ENCODE data around the gene ARHGAP32. TPM values are rescaled to one million over a fixed set of nuclear protein-coding genes. Genes with fewer than 3 reads are reported as not detected.

ARHGAP32 gene
- total RNA-seq, 1 experiment from 2014 or later, result 22.0 TPM

DNA sequence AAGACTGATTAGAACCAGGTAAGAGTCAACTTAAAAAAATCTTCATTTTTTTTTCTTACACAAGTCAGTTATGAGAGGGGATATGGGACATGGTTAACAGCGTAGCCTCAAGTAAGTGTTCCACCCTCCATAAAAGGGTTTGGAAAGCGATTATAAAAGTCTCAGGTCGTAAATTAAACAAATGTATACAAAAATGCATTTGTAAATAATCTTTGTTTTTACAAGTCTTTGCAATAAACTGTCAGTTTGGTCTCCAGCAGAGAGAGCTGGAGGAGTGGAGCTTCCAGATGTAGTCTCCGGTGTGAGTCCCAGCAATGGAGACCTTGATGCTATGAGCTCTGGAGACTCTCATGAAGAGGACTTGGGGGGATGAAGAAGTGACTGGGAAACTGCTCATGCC is 149.6 kb downstream of the ARHGAP32 start:
- Histone ChIP-seq H2BK20ac (ENCODE audit: low read depth, low read length, poor library complexity, severe bottlenecking) (no peak overlapping the region), H2BK12ac (ENCODE audit: insufficient read length, low read depth, low read length) (no peak overlapping the region), H3K23me2 (ENCODE audit: insufficient read length, low read depth, low read length, poor library complexity, severe bottlenecking) (no peaks in the 10 kb centered on the region), H3K14ac (ENCODE audit: insufficient read depth, low read length) (no peak overlapping the region), H4K20me1 (ENCODE audit: control insufficient read depth, insufficient read depth, insufficient read length) (no peaks in the 10 kb centered on the region), H3K79me1 (ENCODE audit: insufficient read depth, low read depth, low read length, poor library complexity, severe bottlenecking) (no peaks in the 10 kb centered on the region), H3K56ac (ENCODE audit: insufficient read length, low read depth, low read length) (no peak overlapping the region), H3K18ac (ENCODE audit: insufficient read length, low read depth, low read length) (no peak overlapping the region), H4K5ac (ENCODE audit: insufficient read length, low read depth, low read length) (no peak overlapping the region), H4K91ac (ENCODE audit: insufficient read length, low read depth, low read length) (no peak overlapping the region), H2AK5ac (ENCODE audit: insufficient read length, low read length) (no peak overlapping the region), H3K9ac (ENCODE audit: extremely low read depth, insufficient read length, low read length) (no peak overlapping the region), H2BK5ac (ENCODE audit: insufficient read length, low read length) (no peak overlapping the region), H3K23ac (ENCODE audit: insufficient read length, low read depth, low read length) (no peak overlapping the region), H3K27me3 (ENCODE audit: insufficient read depth, low read length) (no peaks in the 10 kb centered on the region), H3K27ac (ENCODE audit: insufficient read length, low read depth, low read length) (no peak overlapping the region), H3T11ph (ENCODE audit: low read length) (no peak overlapping the region), H3K4ac (ENCODE audit: low read depth, low read length) (no peak overlapping the region), H3K79me2 (ENCODE audit: insufficient read depth, low read length) (no peaks in the 10 kb centered on the region), H4K8ac (replicated peaks; ENCODE audit: insufficient read length, low read depth, low read length) (no peak overlapping the region), H2BK15ac (ENCODE audit: low read depth, low read length) (no peak overlapping the region), H2AFZ (ENCODE audit: low read length) (no peak overlapping the region), H2BK120ac (ENCODE audit: low read depth, low read length, poor library complexity, severe bottlenecking) (no peak overlapping the region), H3K4me1 (ENCODE audit: insufficient read depth, low read length) (no peaks in the 10 kb centered on the region; the same call in 1 of the 2 replicates), H3K4me2 (ENCODE audit: insufficient read depth, insufficient read length, low read length) (no peak overlapping the region), H3K9me3 (ENCODE audit: control insufficient read depth, low read depth, low read length) (no peaks in the 10 kb centered on the region)
- peaks cover 7 to 13% of the 10 kb centered on the region in 2 experiments; a peak in 3 of 5 replicates for H3K9me3 Mint-ChIP-seq
- H3K27ac Mint-ChIP-seq, result peak overlapping the region in 1 of 3 experiments; percentile 7; a peak in 2 of 7 replicates
- peaks cover 14 to 24% (median 18%) of the 10 kb centered on the region in 3 experiments; a peak in 6 of 7 replicates for H3K36me3 Mint-ChIP-seq (ENCODE audit: insufficient read depth in 1 of 3, low read depth in 3 of 3)
- H3K4me1 Mint-ChIP-seq, result no peaks in the 10 kb centered on the region
- no peak overlapping the region for H3K4me3 Mint-ChIP-seq
- TF ChIP-seq, protein P1, sequence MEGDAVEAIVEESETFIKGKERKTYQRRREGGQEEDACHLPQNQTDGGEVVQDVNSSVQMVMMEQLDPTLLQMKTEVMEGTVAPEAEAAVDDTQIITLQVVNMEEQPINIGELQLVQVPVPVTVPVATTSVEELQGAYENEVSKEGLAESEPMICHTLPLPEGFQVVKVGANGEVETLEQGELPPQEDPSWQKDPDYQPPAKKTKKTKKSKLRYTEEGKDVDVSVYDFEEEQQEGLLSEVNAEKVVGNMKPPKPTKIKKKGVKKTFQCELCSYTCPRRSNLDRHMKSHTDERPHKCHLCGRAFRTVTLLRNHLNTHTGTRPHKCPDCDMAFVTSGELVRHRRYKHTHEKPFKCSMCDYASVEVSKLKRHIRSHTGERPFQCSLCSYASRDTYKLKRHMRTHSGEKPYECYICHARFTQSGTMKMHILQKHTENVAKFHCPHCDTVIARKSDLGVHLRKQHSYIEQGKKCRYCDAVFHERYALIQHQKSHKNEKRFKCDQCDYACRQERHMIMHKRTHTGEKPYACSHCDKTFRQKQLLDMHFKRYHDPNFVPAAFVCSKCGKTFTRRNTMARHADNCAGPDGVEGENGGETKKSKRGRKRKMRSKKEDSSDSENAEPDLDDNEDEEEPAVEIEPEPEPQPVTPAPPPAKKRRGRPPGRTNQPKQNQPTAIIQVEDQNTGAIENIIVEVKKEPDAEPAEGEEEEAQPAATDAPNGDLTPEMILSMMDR (conservative IDR thresholded peaks at IDR 0.05), result no peak
- WGBS (ENCODE audit: extremely low coverage, insufficient read length, low lambda C conversion rate), result no CpG with 5 or more reads among the region's 4 CpGs
- H3K27me3 Mint-ChIP-seq (ENCODE audit: low read depth), result no peaks in the 10 kb centered on the region
- no peak for DNase-seq
